HepG2 (cell line): Measurements from ENCODE around the gene SIRPB1. TPM values are rescaled to one million over a fixed set of nuclear protein-coding genes. Genes with fewer than 3 reads are reported as not detected.

ENCODE experiments used
- ATAC-seq: fragments of 200-7000 bp; cut with Tn5 transposase; 3 replicates; pipeline ENCODE4 v1.9.1; 2020; ENCODE audit warnings: mild to moderate bottlenecking, moderate library complexity
- BruUV-seq: library from RNA; stranded (reverse); fragments of 400-500 nt; replicated peaks from 2 replicates; lab custom pipeline; 2021; lab: Mats Ljungman, UMichigan
- CTCF ChIA-PET: fragments of 300-600 bp; formaldehyde crosslinking; extraction: SDS; loops from one replicate; lab custom pipeline; 2021; ENCODE audit warnings: low total read pairs, inconsistent platforms, low intra/inter-chr PET ratio; lab: Yijun Ruan, JAX
- POLR2A ChIA-PET: fragments of 350-600 bp; sonication (Branson Sonifier 250); formaldehyde crosslinking; loops from one replicate; lab custom pipeline; 2020; ENCODE audit warnings: antibody characterized with exemption, inconsistent platforms; lab: Yijun Ruan, JAX
- DNase-seq: peaks from one replicate; pipeline ENCODE4 v3.0.0-alpha.2; 2015; ENCODE audit warnings: low spot score
- FAIRE-seq: peaks from 3 replicates; lab custom pipeline; 2011; peaks lifted over from hg19 to GRCh38; lab: Jason Lieb, UNC
- H2AFZ ChIP-seq: one replicate; pipeline ENCODE4 v1.6.1; 2011; ENCODE audit warnings: low read length, inconsistent platforms
- H3K27ac ChIP-seq: fragments of 300-600 bp; 3 replicates; pipeline ENCODE4 v1.8.0; 2011; ENCODE audit warnings: mixed run types, mild to moderate bottlenecking, mixed read lengths, low read length, inconsistent platforms; ENCODE audit not compliant: insufficient read depth; ENCODE audit errors: extremely low read length
- H3K27me3 ChIP-seq, 2 experiments: fragments of 200-600 bp in 1 of 2; 2 replicates in 1 of 2; 3 replicates in 1 of 2; pipeline versions ENCODE4 v1.6.0 to v1.8.0; 2011; ENCODE audit warnings: low read length in 2 of 2, mild to moderate bottlenecking in 2 of 2, moderate library complexity in 2 of 2, inconsistent platforms in 1 of 2; ENCODE audit not compliant: insufficient read depth in 2 of 2, control insufficient read depth in 1 of 2
- H3K36me3 ChIP-seq, 2 experiments: fragments of 200-600 bp in 1 of 2; replicated peaks in 1 of 2; 2 replicates in 1 of 2; 3 replicates in 1 of 2; pipeline versions ENCODE4 v1.5.1 to v1.8.0; 2011; ENCODE audit warnings: low read length in 2 of 2, inconsistent platforms in 1 of 2; ENCODE audit not compliant: insufficient read depth in 2 of 2, control insufficient read depth in 1 of 2
- H3K4me1 ChIP-seq: 2 replicates; pipeline ENCODE4 v1.5.1; 2012; ENCODE audit warnings: low read length, inconsistent platforms; ENCODE audit not compliant: insufficient read depth
- H3K4me2 ChIP-seq: 2 replicates; pipeline ENCODE4 v1.6.0; 2011; ENCODE audit warnings: low read depth, low read length, inconsistent platforms
- H3K4me3 ChIP-seq, 3 experiments: fragments of 200-600 bp in 1 of 3; sonication (generic), shearing (Covaris generic) in 1 of 3; replicated peaks in 1 of 3; 2 replicates each; pipeline ENCODE4 v1.5.1; 2011 to 2016; ENCODE audit warnings: low read length in 3 of 3, inconsistent platforms in 2 of 3, low read depth in 2 of 3, mild to moderate bottlenecking in 2 of 3, control low read depth in 1 of 3, mixed read lengths in 1 of 3; ENCODE audit not compliant: insufficient read depth in 1 of 3
- H3K79me2 ChIP-seq: one replicate; pipeline ENCODE4 v1.6.1; 2011; ENCODE audit warnings: low read length, inconsistent platforms; ENCODE audit not compliant: insufficient read depth
- H3K9ac ChIP-seq: 2 replicates; pipeline ENCODE4 v1.6.0; 2011; ENCODE audit warnings: mild to moderate bottlenecking, low read depth, low read length, inconsistent platforms; ENCODE audit not compliant: insufficient read depth
- H3K9me3 ChIP-seq: 2 replicates; pipeline ENCODE4 v1.5.1; 2012; ENCODE audit warnings: mild to moderate bottlenecking, low read length
- H4K20me1 ChIP-seq: 2 replicates; pipeline ENCODE4 v1.6.0; 2011; ENCODE audit warnings: inconsistent platforms, mild to moderate bottlenecking, low read length, moderate library complexity; ENCODE audit not compliant: insufficient read depth
- ARHGAP35 ChIP-seq: sonication (generic); formaldehyde crosslinking; IDR thresholded peaks from 2 replicates; pipeline ENCODE4 v1.9.0; 2022; ENCODE audit warnings: mild to moderate bottlenecking, inconsistent platforms, moderate library complexity, missing genetic modification reagents, borderline replicate concordance
- CEBPG ChIP-seq: IDR thresholded peaks from 2 replicates; pipeline ENCODE4 v1.6.1; 2016
- FLYWCH1 ChIP-seq: sonication (generic); formaldehyde crosslinking; IDR thresholded peaks from 2 replicates; pipeline ENCODE4 v1.8.1; 2023; ENCODE audit warnings: mild to moderate bottlenecking, missing genetic modification reagents
- HOXA7 ChIP-seq: sonication (generic); formaldehyde crosslinking; IDR thresholded peaks from 2 replicates; pipeline ENCODE4 v1.8.1; 2022; ENCODE audit warnings: mild to moderate bottlenecking, missing genetic modification reagents, moderate library complexity
- MAF1 ChIP-seq: sonication (generic); formaldehyde crosslinking; IDR thresholded peaks from 2 replicates; pipeline ENCODE4 v1.5.0; 2020; ENCODE audit warnings: missing genetic modification reagents, borderline replicate concordance
- NKX3-1 ChIP-seq: sonication (generic); formaldehyde crosslinking; IDR thresholded peaks from 2 replicates; pipeline ENCODE4 v1.5.0; 2020; ENCODE audit warnings: missing genetic modification reagents
- SMYD3 ChIP-seq: sonication (generic); formaldehyde crosslinking; IDR thresholded peaks from 2 replicates; pipeline ENCODE4 v1.8.1; 2023; ENCODE audit warnings: mild to moderate bottlenecking, missing genetic modification reagents
- TP53 ChIP-seq: sonication (generic); formaldehyde crosslinking; conservative IDR thresholded peaks from 2 replicates; pipeline ENCODE4 v1.4.0; 2020; ENCODE audit warnings: missing genetic modification reagents
- ZBTB38 ChIP-seq: sonication (generic); formaldehyde crosslinking; IDR thresholded peaks from 2 replicates; pipeline ENCODE4 v1.5.1; 2020; ENCODE audit warnings: mild to moderate bottlenecking, missing genetic modification reagents
- ZMYM2 ChIP-seq: sonication (generic); formaldehyde crosslinking; IDR thresholded peaks from 2 replicates; pipeline ENCODE4 v1.8.0; 2022; ENCODE audit warnings: mild to moderate bottlenecking, missing genetic modification reagents
- ZMYM3 ChIP-seq: sonication (generic); formaldehyde crosslinking; IDR thresholded peaks from 2 replicates; pipeline ENCODE4 v1.5.1; 2020; ENCODE audit warnings: mild to moderate bottlenecking, missing genetic modification reagents
- ZNF264 ChIP-seq: sonication (generic); formaldehyde crosslinking; IDR thresholded peaks from 2 replicates; pipeline ENCODE4 v1.4.0; 2020; ENCODE audit warnings: missing genetic modification reagents
- WGBS: methylation state at CpG from one replicate; pipeline ENCODE4 v1.1.6; 2017; ENCODE audit warnings: low lambda C conversion rate; 5-methylcytosine and 5-hydroxymethylcytosine counted together
- in situ Hi-C: cut with HindIII; loops from 2 replicates; pipeline ENCODE4 v1.10.0; 2017; ENCODE audit warnings: low pct_unique_long_range_greater_than_20kb; ENCODE audit not compliant: extremely low pct_ligation_motif_present
- intact Hi-C: fragments of 100-400 bp; cut with micrococcal nuclease; formaldehyde crosslinking; loops from one replicate; pipeline ENCODE4 v1.10.0; 2022; ENCODE audit not compliant: unreplicated experiment
- polyA plus RNA-seq, 8 experiments: library from polyadenylated mRNA; depleted of rRNA in 3 of 8; stranded (reverse) in 7 of 8; unstranded in 1 of 8; fragments of >200 nt; fragmentation: Illumina TruSeq in 4 of 8; extraction: Trizol in 4 of 8; gene quantifications; 2 replicates each; pipeline versions ENCODE4 v1.2.1 to v1.2.3, GENCODE V29; 2011 to 2016; ENCODE audit warnings: low read depth in 4 of 8, missing spikeins in 1 of 8, mixed read lengths in 1 of 8; ENCODE audit not compliant: insufficient read depth in 1 of 8
- total RNA-seq, 5 experiments: library from RNA; depleted of rRNA; stranded (reverse); fragments of >200 nt; fragmentation: Illumina TruSeq; extraction: Trizol; gene quantifications; 2 replicates each; pipeline ENCODE4 v1.2.3, GENCODE V29; 2016; ENCODE audit warnings: low read depth in 1 of 5
- TF ChIP-seq, protein P1 (sequence below): sonication (generic); IDR thresholded peaks from 2 replicates; pipeline ENCODE4 v1.6.1; 2016; ENCODE audit warnings: low read depth, borderline replicate concordance
- TF ChIP-seq, protein P2 (sequence below): sonication (generic); formaldehyde crosslinking; IDR thresholded peaks from 2 replicates; pipeline ENCODE4 v1.4.0; 2020; ENCODE audit warnings: missing genetic modification reagents, mild to moderate bottlenecking, borderline replicate concordance
- TF ChIP-seq, protein P3 (sequence below): sonication (generic); formaldehyde crosslinking; IDR thresholded peaks from 2 replicates; pipeline ENCODE4 v1.4.0; 2020; ENCODE audit warnings: mild to moderate bottlenecking, missing genetic modification reagents
- TF ChIP-seq, protein P4 (sequence below): sonication (generic); formaldehyde crosslinking; IDR thresholded peaks from 2 replicates; pipeline ENCODE4 v1.4.0; 2020; ENCODE audit warnings: missing genetic modification reagents
- TF ChIP-seq, protein P5 (sequence below): sonication (generic); formaldehyde crosslinking; IDR thresholded peaks from 2 replicates; pipeline ENCODE4 v1.4.0; 2020; ENCODE audit warnings: mild to moderate bottlenecking, missing genetic modification reagents
- TF ChIP-seq, protein P6 (sequence below): IDR thresholded peaks from 2 replicates; pipeline ENCODE4 v1.6.1; 2012; ENCODE audit warnings: low read depth, low read length, improper control_type of control experiment

Gene SIRPB1
- total and polyA plus RNA-seq, 2 of the 13 experiments (the other 11 are each of a cell fraction or from before 2014, with no cell fraction given), result 0.41 to 1.4 TPM

DNA sequence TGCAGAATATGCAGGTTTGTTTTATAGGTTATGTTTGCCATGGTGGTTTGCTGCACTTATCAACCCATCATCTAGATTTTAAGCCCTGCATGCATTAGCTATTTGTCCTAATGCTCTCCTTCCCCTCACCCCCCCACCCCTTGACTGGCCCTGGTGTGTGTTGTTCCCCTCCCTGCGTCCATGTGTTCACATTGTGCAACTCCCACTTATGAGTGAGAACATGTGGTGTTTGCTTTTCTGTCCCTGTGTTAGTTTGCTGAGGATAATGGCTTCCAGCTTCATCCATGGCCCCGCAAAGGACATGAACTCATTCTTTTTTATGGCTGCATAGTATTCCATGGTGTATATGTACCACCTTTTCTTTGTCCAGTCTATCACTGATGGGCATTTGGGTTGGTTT lies 18.8 kb upstream of the SIRPB1 start (continued):
- TF ChIP-seq, protein P1, sequence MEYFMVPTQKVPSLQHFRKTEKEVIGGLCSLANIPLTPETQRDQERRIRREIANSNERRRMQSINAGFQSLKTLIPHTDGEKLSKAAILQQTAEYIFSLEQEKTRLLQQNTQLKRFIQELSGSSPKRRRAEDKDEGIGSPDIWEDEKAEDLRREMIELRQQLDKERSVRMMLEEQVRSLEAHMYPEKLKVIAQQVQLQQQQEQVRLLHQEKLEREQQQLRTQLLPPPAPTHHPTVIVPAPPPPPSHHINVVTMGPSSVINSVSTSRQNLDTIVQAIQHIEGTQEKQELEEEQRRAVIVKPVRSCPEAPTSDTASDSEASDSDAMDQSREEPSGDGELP, result peak; percentile 37; the same call in 1 of the 2 replicates
- TF ChIP-seq CEBPG (CRISPR knock-in tag), result peak; percentile 72
- TF ChIP-seq ZMYM3 (CRISPR knock-in tag), result peak; percentile 34; the same call in 1 of the 2 replicates
- TF ChIP-seq ZMYM2 (CRISPR knock-in tag), result 0 out of 2 replicates have a peak, but pooled peaks have one; percentile 36

DNA sequence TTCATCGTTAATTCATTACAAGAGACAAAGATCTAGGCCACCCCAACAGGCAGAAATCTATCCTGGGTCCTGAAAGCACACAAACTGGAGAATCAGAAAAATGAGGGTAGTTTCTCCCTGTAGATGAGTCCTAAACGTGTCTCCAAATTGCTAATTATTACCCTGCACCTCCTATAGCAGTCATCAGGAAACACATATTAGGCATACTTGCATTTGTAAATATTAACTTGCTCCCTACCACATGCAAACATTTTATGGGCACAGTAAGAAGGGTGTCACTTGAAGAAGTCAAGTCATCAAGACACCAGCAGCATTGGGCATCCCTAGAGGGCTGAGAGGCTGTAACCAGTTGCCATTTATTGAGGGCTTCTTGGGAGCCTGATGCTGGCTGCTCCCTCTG lies 17.9 kb upstream of the SIRPB1 start:
- ATAC-seq, result no peak
- Histone ChIP-seq H3K27ac (no peak overlapping the region), H3K9ac (no peak overlapping the region), H3K4me3 (no peak overlapping the region), H3K36me3 (no peaks in the 10 kb centered on the region), H3K79me2 (no peaks in the 10 kb centered on the region), H3K4me1 (peaks cover 41% of the 10 kb centered on the region), H3K27me3 (no peaks in the 10 kb centered on the region), H2AFZ (no peak overlapping the region), H3K4me2 (no peak overlapping the region), H3K9me3 (no peaks in the 10 kb centered on the region), H4K20me1 (no peaks in the 10 kb centered on the region)
- in situ Hi-C loops, result no loop called here
- ChIA-PET POLR2A (no interaction called here), CTCF (no interaction called here)
- no peak for FAIRE-seq
- WGBS, result 29% methylated on average over 2 of the region's 2 CpGs
- no TSS peak for BruUV-seq
- intact Hi-C loops, result no loop called here
- no peak for DNase-seq
- TF ChIP-seq, protein P2, sequence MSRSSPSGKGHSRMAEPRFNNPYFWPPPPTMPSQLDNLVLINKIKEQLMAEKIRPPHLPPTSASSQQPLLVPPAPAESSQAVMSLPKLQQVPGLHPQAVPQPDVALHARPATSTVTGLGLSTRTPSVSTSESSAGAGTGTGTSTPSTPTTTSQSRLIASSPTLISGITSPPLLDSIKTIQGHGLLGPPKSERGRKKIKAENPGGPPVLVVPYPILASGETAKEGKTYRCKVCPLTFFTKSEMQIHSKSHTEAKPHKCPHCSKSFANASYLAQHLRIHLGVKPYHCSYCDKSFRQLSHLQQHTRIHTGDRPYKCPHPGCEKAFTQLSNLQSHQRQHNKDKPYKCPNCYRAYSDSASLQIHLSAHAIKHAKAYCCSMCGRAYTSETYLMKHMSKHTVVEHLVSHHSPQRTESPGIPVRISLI (CRISPR knock-in tag), result no peak
- TF ChIP-seq FLYWCH1 (CRISPR knock-in tag), result no peak
- no peak for TF ChIP-seq TP53 (CRISPR knock-in tag)
- no peak for TF ChIP-seq MAF1 (CRISPR knock-in tag)
- TF ChIP-seq, protein P3, sequence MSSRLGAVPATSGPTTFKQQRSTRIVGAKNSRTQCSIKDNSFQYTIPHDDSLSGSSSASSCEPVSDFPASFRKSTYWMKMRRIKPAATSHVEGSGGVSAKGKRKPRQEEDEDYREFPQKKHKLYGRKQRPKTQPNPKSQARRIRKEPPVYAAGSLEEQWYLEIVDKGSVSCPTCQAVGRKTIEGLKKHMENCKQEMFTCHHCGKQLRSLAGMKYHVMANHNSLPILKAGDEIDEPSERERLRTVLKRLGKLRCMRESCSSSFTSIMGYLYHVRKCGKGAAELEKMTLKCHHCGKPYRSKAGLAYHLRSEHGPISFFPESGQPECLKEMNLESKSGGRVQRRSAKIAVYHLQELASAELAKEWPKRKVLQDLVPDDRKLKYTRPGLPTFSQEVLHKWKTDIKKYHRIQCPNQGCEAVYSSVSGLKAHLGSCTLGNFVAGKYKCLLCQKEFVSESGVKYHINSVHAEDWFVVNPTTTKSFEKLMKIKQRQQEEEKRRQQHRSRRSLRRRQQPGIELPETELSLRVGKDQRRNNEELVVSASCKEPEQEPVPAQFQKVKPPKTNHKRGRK (CRISPR knock-in tag), result no peak
- TF ChIP-seq, protein P4, sequence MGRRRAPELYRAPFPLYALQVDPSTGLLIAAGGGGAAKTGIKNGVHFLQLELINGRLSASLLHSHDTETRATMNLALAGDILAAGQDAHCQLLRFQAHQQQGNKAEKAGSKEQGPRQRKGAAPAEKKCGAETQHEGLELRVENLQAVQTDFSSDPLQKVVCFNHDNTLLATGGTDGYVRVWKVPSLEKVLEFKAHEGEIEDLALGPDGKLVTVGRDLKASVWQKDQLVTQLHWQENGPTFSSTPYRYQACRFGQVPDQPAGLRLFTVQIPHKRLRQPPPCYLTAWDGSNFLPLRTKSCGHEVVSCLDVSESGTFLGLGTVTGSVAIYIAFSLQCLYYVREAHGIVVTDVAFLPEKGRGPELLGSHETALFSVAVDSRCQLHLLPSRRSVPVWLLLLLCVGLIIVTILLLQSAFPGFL (CRISPR knock-in tag), result no peak
- TF ChIP-seq, protein P5, sequence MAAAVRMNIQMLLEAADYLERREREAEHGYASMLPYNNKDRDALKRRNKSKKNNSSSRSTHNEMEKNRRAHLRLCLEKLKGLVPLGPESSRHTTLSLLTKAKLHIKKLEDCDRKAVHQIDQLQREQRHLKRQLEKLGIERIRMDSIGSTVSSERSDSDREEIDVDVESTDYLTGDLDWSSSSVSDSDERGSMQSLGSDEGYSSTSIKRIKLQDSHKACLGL (CRISPR knock-in tag), result no peak
- TF ChIP-seq ARHGAP35 (CRISPR knock-in tag), result no peak
- TF ChIP-seq NKX3-1 (CRISPR knock-in tag), result no peak
- TF ChIP-seq, protein P6, sequence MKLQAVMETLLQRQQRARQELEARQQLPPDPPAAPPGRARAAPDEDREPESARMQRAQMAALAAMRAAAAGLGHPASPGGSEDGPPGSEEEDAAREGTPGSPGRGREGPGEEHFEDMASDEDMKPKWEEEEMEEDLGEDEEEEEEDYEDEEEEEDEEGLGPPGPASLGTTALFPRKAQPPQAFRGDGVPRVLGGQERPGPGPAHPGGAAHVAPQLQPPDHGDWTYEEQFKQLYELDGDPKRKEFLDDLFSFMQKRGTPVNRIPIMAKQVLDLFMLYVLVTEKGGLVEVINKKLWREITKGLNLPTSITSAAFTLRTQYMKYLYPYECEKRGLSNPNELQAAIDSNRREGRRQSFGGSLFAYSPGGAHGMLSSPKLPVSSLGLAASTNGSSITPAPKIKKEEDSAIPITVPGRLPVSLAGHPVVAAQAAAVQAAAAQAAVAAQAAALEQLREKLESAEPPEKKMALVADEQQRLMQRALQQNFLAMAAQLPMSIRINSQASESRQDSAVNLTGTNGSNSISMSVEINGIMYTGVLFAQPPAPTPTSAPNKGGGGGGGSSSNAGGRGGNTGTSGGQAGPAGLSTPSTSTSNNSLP, result no peak
- TF ChIP-seq SMYD3 (CRISPR knock-in tag), result no peak
- no peak for TF ChIP-seq ZBTB38
- TF ChIP-seq HOXA7 (CRISPR knock-in tag), result no peak
- TF ChIP-seq ZNF264 (CRISPR knock-in tag), result no peak
